ENCODE measurements around the gene ST6GALNAC4.

Gene ST6GALNAC4

DNA sequence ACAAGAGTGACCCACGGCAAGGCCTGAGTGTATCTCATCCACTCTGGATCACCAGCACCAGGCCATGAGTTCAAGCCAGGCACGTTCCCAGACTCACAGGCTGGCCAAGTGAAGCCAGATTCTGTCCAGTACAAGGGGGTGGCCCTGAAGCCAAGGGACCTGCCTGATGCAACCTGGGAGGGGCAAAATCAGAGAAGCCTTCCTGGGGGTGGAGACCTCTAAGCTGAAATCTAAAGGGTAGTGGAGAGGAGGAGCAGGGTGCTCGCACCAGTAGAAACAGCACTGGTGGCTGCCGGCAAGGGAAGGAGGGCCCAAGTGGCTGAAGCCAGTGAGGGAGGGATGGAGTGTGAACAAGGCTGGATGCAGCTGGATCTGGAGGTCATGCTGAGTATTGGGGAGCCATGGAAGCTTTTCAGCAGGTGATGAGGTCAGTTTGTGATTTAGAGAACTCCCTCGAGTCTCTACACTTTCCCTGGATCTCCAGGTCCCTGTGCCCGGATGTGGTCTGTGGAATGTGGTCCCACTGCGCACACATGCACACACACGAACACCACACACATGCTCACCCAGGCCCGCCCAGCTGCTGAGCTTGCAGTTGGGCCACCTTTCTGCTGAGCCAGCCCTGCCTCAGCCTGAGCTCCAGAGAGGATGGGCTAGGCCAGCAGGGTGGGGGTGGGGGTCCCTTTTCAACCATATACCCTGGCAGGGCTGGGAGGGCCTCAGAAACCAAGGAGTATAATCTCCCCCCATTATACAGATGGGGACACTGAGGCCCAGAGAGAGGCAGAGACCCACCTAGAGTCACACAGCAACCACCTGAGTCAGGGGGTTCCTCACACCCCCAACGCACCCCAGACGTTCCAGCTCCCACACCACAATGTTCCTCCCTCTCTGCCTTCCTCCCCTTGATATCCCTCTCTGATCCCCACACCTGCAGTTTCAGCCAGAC is 12.1 kb upstream of the ST6GALNAC4 start:
- peak; percentile 12 for DNase-seq

DNA sequence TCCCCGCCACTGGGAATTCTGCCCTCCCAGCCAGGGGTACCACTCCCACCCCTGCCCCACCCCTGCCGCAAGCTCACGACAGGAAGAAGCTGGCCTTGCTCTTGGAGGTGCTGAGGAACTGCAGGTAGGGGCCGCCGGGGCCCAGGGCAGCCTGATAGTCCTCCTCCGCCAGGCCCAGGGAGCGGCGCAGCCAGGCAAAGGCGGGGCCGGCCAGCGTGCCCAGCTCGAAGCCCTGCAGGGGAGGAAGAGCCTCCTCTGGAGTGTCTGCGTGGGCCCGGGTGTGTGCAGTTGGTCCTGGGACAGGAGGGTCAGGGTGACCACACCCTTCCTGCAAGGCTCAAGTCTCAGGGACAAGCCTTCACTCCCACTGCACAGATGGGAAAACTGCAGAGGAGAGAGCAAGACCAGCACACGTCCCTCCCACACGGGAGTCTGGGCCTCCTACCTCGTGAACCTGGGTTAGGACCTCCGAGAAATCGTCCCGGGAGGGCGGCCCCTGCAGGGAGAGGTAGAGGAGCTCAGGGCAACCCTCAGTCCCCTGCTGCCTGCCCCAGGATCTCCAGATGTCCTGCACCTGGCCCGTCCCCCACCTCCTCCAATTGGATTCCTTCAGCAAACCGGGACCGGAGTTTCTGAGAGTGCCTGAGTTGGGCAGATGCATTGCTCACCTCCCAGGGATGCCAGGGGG is 11.3 kb upstream of the ST6GALNAC4 start:
- peak; percentile 10 for DNase-seq

DNA sequence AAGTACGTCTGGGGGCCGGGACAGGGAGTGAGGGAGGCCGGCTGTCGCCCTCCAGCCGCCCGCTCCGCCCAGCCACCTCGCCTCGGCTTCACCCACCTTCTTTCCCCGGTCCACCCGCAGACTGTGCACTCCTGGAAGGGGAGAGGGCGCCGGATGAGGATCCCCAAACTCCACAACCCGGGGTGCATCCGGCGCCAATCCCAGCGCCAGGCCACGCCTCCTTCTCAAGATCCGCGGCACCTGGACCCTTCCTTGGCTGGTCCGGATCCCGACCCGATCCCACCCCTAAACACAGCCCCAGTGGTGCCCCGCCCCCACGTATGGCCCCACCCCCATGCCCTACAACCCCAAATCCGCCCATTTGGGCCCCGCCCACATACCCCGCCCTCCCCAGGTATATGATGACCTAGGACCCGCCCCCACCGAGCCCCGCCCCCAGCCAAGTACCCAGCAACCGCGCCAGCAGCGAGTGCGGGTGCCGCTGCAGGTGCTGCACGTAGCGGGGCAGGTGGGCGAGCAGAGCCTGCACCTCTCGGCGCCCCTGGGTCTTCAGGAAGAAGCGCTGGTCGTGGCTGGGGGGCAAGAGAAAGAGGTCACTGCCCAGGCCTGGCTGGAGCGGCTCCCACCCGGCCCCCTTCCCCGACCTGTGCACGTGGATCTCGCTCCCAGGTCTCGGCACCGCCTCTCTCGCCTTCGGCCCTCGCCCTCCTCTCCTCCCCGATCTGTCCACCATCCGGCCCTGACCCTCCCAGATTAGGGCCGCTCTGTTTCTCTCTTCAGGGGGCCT is 10.6 kb upstream of the ST6GALNAC4 start:
- peak; percentile 72 for DNase-seq

DNA sequence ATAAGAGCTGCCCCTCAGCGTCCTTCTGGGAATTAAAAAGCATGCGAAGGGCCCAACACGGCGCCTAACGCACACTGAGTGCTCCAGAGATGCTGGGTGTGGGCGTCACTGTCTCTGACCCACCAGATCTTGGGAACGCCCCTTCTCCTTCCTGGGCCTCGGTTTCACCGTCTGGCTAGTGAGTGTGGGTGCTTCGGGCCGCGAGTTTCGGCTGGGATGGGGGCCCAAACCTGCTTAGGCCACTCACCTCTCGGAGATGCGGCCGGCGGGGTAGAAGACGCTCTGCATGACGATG is 10.0 kb upstream of the ST6GALNAC4 start:
- no peak for DNase-seq

DNA sequence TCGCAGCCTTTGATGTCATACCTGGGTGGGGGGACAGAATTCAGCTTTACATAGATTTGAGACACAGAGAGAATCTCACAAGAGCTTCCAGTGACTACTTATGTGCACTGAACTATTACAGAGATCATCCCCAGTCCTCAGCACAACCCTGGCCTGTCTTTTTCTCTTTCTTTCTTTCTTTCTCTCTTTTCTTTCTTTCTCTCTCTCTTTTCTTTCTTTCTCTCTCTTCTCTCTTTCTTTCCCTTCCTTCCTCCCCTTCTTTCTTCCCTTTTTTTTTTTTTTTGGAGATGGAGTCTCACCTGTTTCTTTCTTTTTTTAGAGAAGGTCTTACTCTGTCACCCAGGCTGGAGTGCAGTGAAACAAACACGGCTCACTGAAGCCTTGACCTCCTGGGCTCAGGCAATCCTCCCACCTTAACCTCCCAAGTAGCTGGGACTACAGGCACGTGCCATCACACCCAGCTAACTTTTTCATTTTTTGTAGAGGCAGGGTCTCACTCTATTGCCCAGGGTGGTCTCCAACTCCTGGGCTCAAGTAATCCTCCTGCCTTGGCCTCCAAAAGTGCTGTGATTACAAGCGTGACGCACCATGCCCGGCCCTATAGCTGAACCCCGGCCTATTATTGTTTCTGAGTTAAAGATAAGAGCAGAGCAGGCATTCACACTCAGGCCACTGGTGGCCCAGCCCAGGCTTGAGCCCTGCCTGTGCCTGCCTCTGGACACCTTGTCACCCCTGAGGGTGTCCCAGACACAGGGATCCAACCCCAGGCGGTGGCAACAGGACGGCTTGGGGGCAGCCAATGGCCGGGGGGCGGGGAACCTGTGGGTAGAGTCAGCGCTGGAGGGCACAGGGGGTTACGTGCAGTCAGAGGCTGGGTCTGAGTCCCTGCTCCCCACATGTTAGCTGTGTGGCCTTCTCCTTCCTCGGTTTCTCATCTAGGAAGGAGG is 9.4 kb upstream of the ST6GALNAC4 start:
- DNase-seq: no peak

DNA sequence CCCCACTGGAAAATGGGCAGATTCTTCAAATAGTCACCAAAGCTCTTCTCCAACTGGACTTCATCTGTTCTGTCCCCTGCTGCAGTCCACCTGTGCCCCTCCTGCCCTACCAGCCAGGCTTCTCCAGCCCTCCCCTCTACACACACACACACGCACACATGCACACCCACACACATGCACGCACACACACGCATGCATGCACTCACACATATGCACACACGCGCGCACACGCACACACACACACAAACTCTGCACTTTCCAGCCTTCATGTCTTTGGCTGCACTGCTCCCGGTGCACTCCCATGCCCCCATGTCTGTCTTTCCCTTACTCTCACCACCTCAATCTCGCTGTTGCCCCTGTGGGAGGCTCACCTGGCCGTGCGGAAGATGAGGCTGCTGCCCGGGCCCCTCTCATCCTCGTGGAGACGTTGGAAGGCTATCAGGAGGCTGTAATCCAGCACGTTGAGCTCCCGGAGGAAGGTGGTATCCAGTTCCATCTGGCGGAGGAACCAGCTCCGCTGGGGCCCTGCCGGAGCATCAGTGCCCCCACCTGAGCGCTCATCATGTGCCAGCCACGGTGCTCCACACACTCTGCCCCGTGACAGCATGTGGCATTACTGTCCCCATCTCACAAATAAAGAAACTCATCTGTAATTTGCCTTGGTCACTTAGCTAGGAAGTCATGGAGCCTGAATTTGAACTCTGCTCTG is 8.0 kb upstream of the ST6GALNAC4 start:
- no peak for DNase-seq

DNA sequence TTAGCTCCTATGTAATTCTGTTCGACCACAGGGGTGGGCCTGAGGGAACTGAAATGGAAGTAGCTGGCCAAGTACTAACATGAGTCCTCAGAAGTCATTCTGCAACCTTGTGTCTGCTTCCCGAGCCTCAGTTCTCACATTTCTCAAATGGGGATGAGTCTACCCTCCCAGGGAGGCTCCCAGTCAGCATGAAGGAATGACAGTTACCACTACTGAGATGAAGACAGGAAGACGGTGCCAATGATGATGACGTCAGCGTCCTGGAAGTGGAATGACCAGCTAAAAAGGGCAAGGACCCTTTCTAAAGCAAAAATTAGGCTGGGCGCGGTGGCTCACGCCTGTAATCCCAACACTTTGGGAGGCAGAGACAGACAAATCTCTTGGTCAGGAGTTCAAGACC is 6.9 kb upstream of the ST6GALNAC4 start:
- no peak for DNase-seq

DNA sequence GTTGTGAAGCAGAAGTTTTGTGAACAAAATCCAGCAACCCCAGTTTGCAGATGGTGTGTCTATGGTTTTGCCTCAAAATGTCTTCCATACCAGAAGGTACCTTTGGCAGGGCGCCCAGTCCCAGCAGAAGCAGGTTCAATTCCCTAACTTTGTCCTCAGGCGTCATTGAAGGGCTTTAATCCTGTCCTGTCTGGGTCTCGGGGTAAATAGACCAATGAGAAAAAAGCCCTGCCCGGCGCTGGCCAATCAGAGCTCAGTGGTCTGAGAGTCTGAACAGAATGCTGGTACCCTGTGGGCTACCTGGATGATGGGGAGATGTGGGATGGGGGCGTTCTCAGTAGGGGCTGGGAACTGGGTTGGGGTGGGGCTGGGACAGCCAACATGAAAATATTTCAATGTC is 6.2 kb upstream of the ST6GALNAC4 start:
- no peak for DNase-seq

DNA sequence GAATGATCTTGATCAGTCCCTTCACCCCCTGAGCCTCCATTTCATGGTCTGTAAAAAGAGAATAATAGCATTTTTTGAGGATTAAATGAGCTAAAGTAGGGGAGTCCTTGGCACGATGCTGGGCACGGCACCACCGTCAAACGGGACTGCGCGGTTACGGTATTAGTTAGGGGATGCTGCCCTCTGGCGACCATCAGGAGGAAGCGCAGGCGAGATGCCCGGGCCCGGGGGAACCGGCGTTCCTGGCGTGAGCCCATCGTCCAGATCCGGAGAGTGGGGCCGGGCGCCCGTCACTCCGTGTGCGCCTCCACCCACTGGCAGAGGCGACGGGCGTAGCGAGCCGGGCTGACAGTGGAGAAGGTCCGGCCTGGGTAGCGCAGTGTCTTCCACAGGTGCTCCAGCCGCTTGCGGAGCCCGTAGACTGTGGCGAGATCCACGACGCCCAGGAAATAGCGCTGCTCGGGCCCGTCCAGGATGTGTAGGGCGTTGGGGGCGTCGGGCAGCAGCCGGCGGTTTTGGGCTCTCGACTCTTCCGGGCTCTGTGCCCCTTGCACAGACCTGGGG is 4.8 kb upstream of the ST6GALNAC4 start:
- peak; percentile 82 for DNase-seq

DNA sequence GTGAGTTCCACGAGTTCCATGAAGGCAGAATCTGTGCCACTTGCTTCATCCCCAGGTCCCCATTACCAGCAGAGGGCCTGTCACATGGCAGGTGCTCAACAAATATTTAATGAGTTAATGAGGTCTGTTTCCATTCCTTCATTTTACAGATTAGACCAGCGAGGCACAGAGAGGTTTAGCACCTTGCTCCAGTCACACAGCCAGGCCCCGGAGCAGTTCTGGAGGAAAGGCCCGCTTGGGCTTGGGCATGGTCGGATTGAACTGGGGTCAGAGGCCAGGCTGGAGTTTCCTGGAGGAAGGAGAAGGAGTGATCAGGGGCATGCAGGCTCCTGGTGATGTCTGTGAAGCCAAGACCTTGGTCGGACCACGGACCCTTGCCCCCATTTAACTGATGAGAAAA is 4.0 kb upstream of the ST6GALNAC4 start:
- DNase-seq: no peak

DNA sequence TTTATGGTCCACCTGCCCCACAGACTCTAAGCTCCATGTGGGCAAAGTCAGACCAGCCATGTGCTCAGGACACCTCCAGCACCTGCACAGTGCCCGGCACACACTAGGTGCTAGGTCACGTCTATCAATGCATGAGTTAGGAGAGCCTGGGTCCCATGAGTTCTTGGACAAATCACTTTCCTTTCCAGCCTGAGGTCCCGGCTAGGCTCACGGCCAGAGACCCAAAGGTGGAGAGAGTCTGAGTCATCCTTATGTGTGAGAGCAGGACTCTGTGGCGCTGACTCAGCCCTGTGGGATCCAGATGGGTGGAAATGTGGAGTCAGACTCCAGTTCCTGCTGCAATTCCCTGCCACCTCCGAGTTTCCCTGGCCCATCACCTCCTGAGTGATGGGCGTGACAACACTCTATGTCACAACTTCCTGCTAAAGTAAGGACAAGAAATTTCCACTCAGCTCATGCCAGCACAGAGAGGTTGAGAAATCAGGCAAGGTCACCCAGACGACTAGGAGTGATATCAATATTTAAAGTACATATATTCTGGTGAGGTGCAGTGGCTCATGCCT is 2.5 kb upstream of the ST6GALNAC4 start:
- DNase-seq: peak; percentile 52

DNA sequence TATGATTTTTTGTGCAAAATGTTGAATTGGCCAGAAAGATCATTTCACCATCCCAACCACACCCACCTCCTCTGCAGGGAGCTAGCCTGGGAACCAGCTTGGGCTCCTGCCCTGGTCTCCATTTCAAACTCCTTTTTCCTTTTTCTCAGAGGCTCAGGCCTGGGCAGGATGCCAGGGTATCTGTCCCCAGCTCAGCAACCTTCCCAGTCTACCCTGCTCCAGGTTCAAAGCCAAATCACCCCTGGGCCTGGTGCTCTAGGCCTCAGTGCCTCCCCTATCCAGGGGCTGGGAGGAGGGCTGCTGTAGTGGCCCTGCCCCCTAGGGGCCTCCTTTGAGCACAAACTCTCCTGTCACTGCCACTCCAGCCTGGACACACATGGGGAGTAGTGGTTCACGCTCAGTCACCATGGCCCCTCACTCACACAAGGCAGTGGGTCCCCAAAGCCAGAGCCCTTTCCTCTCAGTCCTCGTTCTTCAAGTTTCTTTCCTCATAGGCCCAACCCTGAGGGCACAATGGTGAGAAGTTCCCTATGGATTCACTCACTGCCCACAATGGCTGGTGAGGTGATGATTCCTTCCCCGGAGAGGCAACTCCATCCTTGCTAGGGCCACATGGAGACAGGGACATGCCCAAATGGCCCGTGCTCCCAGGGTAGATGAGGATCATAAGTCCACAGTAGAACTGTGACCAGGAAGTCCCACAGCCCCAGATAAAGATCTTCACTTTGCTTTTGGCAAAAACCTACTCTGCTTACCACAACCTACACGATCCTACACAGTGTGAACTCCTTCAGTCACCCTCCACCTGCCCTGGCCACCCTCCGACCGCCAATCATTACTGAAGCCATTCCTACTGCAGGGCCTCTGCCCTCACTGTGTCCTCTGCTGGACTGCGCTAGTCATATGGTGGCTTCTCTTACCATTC is 1.6 kb upstream of the ST6GALNAC4 start:
- no peak for DNase-seq

DNA sequence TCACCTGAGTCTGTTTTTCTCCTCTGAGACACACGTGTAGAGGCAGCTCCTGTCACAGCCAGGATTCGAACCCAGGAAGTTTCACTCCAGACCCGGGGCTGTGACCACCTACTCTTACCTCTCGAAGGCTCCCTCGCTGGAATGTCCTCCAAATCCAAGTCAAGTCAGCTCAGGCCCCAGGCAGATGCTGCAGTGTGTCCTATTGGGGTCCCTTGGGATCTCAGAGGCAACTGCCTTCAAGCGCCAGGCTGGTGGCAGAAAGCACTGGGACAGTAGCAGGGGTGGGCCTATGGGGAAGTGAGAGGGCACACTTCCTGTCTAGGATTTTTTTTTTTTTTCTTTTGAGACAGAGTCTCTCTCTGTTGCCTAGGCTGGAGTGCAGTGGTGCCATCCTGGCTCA is 762 bp upstream of the ST6GALNAC4 start:
- no peak for DNase-seq

DNA sequence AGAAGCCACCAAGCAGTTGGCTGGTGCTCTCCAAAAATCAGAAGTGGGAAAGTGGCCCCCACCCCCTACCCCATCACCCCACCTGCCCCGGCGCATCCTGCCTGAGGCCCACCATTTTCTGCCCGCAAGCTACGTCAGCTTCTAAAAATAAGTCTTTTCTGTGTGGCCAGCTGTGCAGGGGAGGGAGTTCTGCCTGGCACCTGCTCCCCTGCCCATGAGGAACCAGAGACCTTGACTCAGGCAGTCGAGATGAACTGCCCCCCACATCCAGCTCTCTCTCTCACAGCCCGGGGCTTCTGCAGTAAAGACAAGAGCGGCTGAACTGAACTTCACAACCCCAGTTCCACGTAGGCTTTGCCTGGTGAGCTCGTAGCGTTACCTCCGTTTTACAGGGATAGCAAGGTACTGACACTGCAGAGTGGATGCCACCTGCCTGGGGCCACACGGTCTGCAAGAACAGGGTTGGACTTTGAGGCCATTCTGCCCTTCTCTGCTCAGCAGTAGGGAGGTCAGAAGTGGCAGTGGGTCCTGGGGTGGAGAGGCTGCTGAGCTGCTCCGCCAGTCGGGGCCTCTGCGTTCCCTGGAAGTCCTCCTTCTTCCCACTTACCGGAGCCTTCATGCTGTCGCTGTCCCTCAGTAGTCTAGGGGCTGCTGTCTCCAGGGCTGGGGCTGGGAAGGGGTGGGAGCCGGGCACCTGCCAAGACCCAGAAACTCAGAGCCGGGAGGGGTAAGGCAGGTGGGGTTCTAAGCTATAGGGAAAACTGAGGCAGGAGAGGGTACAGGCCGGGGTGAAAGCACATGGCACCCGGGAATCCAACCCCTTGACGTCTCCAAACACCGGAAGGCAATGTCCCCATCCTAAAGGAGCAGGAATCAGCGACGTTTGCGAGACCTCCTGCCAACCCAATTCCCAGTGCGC is 781 bp downstream of the ST6GALNAC4 start:
- DNase-seq: peak; percentile 7

DNA sequence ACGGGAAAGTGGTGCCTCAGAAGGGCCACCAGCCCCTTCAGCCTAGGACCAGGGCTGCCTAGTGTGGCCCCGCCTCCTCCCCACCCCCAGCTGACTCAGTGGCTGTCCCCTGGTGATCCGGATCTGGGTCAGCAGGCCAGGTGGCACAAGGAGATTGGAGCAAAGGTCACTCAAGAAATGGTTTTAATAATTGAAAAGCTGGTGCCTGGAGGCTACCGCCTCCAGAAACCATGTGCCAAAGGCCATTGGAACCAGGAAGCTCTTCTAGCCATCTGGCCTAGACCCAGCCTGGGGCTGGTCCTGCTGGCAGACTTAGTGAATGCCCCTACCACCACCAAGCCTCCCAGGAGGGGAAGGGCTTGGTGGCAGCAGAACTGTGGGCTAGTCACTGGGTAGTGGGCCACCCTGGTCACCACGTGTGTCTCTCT is 1.5 kb downstream of the ST6GALNAC4 start:
- DNase-seq: peak; percentile 11

DNA sequence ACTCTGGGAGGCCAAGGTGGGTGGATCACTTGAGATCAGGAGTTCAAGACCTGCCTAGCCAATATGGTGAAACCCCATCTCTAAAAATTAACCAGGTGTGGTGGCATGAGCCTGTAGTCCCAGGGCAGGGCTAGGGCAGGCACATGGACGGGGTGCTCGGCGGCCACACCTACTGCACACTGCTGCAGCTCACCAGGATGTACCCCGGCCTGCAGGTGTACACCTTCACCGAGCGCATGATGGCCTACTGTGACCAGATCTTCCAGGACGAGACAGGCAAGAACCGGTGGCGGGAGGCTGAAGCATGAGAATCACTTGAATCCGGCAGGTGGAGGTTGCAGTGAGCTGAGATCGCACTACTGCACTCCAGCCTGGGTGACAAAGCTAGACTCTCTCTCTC is 3.2 kb downstream of the ST6GALNAC4 start:
- DNase-seq: no peak

DNA sequence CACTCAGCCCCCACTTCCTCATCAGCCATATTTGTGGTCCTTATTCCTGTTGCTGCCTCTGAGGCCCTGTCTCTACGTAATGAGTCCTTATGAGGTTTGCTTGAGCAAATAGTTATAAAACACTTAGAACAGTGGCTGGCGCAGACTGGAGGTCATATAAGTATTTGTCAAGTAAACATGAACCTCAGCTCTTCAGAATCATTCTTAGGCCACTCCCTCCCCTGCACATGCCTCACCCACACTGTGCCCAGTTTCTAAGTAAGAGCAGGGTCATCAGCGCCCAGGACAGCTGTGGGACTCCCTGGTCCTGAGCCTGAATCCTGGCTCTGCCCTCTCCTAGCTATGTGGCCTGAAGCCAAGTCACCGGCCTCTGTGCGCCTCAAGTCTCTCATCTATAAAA is 4.0 kb downstream of the ST6GALNAC4 start:
- no peak for DNase-seq

DNA sequence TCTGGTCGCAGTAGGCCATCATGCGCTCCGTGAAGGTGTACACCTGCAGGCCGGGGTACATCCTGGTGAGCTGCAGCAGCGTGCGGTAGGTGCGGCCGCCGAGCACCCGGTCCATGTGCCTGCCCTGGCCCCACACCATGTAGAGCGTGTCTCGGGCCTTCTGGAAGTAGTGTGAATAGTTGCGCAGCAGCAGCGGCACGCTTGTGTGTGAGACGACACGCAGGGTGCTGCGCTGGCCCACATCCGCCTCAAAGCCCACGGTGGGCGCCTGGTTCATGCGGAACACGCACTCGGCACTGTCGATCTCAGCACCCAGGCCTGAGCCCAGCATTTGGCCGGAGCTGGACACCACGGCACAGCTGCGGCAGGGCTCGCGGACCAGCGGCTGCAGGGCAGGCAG is 4.5 kb downstream of the ST6GALNAC4 start:
- no peak for DNase-seq
